GM19324 (cell line): ENCODE results near the gene EPB41L2.
"Not testable (repeated sequence)": the region's sequence is repeated elsewhere in the genome, so short reads cannot be mapped to it uniquely, and the experiment has no call there.

Experiments
- ATAC-seq: cut with Tn5 transposase; IDR thresholded peaks from one replicate; pipeline ENCODE4 v1.9.1; 2021; ENCODE audit warnings: mild to moderate bottlenecking, moderate library complexity; ENCODE audit not compliant: unreplicated experiment, low FRiP score

Gene EPB41L2

GRCh38 chr6:130961148-130961547, 101.9 kb downstream of the EPB41L2 start:
- ATAC-seq, result no peak

DNA sequence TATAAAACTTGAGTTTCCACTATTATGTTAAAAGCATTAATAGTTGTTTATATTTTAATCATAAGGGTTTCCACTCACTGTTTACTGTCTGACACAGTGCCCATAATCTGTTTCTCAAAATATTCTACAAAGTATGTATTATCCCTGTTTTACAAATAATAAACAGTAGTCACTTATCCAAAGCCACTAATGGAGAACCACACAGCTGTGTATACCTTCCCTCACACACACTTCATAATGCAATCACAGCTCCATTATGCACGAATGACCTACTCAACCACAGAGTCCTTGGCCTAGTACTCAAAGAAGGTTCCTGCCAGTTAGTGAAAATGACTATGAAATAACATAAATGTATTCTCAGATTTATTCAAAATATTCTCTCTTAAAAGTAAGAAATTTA, 103.1 kb downstream of the EPB41L2 start:
- ATAC-seq, result no peak

DNA sequence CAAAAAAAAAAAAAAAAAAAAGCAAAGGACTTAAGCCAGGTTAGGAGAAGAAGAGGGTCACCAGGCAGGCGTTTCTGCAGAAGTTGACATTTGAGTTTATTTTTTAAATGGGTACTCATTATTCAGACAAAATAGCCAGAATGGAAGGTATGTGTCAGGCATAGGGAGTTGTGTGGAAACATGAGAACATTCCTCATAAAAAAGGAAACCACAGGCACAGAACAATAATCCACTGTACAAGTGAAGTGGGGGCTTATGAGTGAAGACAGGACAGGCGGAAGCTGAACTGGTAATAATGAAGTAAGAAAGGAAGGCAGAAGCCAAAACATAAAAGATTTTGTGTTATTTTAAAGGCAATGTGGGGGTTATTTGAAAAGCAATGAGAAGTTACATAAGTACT, 104.6 kb downstream of the EPB41L2 start:
- no peak for ATAC-seq

GRCh38 chr6:130955755-130956154, 107.3 kb downstream of the EPB41L2 start:
- ATAC-seq, result no peak

DNA sequence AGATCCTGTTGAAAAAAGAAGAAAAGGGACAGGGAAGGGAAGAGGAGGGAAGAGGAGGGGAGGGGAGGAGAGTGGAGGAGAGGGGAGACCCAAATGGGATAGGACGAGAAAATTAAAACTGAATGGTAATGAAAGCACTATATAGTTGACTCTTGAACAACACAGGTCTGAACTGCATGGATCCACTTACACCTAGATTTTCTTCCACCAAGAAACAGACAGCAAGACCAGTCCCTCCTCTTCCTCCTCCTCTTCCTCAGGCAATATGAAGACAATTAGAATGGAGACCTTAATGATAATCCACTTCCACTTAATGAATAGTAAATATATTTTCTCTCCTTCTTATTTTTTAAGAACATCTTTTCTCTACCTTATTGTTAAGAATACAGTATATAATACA, 113.5 kb downstream of the EPB41L2 start:
- ATAC-seq, result no peak

DNA sequence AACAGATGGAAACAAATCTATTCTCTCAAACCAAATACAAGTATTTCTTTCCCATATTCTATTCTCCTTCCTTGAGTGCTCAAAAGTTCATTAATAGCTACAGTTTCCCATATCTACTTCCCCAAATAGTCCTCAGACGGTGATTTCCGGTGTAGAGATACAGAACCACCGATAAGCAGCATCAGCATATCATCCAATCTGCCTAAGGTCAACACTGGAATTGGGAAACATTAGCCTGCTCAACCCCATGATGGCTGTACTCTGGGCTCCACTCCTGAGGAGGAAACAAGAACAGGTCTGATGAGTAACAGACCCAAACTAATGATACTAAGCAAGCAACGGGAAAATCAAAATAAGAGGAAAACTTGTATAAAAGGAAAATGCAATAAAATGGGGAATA, 115.6 kb downstream of the EPB41L2 start:
- ATAC-seq, result no peak

- no peak for ATAC-seq
Measured at GRCh38 chr6:130946076-130946475, 117.0 kb downstream of the EPB41L2 start.

DNA sequence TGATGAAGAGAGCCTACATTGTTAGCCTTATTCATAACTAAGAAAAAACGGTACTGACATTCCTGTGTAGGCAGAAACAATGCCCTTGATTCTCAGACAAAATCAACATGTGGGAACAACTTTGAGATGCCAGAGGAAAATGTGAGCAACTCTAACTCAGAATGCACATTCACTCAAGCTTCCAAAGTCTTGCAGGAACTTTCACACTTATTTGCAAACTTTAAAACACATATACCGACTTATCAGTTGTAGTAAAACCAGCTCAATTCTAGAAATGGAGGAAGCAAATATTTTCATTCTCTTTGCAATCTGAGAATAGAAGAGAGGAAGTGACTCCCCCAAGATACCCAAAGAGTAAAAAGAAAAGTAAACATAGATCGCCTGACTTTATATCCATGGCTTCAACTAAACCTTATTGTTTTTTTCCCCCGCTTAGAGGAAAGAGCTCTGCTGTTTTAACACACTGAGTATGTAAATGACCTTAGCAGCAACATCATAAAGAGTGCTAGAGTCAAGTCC, 117.6 kb downstream of the EPB41L2 start:
- ATAC-seq, result no peak

- no peak for ATAC-seq
Measured at GRCh38 chr6:130944486-130944885, 118.6 kb downstream of the EPB41L2 start.

DNA sequence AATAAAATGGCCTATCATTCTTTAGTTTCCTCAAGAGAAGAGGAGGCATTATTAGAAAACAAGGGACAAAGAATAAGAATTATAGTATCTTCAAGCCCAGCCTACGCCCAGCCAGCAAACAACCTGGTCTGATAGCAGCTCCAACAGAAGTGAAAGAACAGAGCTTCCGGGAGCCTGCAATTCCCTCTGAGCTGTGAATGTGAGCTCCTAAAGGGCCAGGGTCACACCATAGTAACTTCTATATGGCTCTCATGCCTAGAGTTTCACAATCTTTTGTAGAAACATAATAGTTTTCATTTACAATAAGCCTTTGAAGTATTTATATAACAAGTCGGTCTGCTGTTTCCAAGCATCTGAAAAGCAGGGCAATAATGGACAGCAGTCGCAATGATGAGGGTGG, 119.3 kb downstream of the EPB41L2 start:
- ATAC-seq, result no peak

DNA sequence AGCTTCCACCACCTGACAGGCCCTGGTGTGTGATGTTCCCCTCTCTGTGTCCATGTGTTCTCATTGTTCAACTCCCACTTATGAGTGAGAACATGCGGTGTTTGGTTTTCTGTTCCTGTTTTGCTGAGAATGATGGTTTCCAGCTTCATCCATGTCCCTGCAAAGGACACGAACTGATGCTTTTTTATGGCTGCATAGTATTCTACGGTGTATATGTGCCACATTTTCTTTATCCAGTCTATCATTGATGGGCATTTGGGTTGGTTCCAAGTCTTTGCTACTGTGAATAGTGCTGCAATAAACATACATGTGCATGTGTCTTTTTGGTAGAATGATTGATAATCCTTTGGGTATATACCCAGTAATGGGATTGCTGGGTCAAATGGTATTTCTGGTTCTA, 120.3 kb downstream of the EPB41L2 start:
- not testable (repeated sequence) for ATAC-seq

DNA sequence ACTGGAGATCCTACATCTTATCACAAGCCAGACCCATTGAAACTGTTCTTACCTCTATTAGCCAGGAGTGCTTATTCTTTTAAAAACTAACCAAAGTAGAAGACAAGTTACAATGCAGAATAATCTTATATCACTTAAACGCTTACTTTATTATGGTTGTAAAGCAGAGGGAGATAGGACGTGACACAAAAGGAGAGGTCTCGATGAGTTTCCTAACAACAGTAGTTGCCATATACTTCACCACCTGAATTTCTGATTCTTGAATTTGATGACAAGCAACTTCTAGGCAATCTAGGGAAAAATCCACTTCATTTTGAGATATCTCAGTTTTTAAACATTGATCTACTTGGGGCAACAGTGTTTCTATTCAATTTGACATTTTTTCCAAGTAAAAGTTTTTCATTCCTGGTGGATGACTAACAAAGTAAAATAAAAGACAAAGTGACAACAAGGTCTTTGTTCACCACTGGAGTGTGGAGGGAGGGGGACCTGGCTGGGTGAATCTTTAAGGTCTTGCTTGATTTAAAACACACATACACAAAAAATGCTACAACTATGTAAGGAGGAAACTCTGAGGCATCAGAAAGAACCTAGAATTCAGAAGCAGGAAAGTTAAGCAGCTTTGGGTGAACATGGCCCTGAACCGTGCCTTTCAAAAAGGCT, 125.0 kb downstream of the EPB41L2 start:
- ATAC-seq, result no peak

GRCh38 chr6:130936933-130937332, 126.1 kb downstream of the EPB41L2 start:
- no peak for ATAC-seq

DNA sequence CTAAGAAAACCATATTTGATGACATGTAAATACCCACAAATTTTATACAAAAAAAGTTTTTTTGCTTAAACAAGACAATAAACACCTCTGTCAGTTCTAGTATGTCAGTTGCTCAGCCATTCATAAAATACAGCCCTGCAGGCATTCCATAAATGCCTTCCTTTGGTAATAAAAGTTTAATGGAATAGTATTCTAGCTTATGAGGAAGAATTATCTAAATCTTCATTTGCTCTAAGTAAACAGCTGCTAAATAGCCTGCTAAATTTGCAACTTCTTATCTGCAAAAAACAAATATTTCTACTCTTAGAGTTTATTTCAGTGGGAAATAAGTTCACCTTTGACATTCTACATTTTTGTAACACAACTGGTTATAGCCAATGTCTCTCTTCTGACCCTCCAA, 127.1 kb downstream of the EPB41L2 start:
- no peak for ATAC-seq

- ATAC-seq, result no peak
Measured at GRCh38 chr6:130934848-130935585, 128.0 kb downstream of the EPB41L2 start.

DNA sequence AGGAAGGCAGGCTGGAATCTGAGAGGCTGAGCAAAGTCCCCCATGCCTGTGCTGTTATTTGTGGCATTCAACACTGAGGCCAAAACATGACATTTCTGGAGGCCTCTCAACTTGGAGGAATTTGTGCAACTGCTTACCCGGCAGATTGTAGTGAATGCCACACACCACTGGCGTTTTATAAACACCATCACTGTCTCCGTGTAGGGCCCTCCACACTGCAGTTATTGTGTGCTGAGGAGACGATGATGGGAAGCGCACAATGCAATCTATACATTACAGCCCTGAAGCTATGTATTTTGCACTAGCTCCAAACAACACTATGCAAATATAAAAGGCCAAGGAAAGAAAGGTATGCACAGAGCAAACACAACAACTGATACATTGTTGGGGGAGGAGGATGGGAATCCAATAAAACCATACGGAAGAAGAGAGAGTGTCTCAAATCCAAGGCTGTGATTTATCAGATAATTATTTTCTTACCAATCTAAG, 129.3 kb downstream of the EPB41L2 start:
- no peak for ATAC-seq

GRCh38 chr6:130932921-130933320, 130.1 kb downstream of the EPB41L2 start:
- no peak for ATAC-seq

DNA sequence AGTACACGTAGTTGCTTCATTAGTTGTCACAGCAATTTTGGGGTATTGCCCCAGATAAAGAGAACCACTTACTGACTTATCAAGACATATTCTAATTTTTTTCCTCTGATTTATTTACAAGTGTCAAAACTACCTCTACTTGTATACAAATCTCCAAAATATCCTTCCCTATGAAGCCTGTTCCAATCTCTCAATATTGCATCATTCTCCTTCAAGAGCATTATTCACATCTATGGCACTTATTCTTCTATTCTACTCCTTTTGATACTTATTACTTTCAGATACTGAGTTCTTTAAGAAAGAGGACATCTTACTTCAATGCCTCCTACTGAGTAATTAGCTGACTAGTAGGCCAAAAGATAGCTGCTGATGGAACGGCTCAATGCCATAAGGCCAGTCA, 130.6 kb downstream of the EPB41L2 start:
- ATAC-seq, result no peak

GRCh38 chr6:130931683-130932082, 131.4 kb downstream of the EPB41L2 start:
- no peak for ATAC-seq

- ATAC-seq, result no peak
Measured at GRCh38 chr6:130929036-130929678, 133.9 kb downstream of the EPB41L2 start.

- no peak for ATAC-seq
Measured at GRCh38 chr6:130928158-130928912, 134.7 kb downstream of the EPB41L2 start.
